ENCODE data around the gene ELFN1.

Gene ELFN1

DNA sequence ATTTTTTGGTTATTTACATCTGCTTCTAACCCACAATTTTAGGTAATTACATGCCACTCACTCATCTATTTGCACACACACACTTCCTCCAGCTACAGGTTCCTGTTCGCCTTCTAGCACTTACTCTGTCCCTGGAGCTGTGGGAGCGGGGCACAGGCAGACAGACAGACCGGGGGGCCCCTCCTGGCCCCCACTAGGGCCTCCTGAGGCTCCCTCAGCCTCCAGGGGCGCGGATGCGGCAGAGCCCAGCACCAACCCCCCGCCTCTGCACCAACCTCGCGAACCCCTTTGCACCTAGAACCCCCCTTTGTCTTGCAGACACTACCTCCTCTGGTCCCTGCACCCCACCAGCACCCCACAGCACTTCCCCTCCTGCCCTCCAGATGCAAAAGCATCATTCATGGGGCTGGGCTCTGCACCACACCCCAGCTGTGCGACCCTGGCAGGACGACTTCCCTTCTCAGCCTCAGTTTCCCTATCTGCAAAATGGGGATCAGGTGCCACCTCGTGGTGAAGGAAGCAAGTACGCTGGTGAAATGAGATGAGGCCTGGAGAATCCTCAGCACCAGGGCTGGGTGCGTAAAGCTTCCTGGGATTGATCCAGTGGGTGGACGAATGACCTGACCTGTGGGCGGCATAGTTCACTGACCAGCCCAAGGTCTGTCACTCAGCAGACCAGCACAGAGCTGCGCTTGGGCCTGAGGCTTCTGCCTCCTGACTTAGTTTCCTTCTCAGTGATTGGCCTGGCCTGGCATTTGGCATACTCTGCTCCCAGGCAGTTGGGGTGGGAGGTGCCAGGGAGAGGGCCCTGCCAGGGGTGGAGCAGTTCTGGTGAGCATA is 37.9 kb downstream of the ELFN1 start:
- peaks cover 11% of the 10 kb centered on the region; the same call in 1 of the 2 replicates for H3K9me3 ChIP-seq (ENCODE audit: insufficient read depth, low read length)
- H3K4me2 ChIP-seq (ENCODE audit: low read depth, low read length, poor library complexity, severe bottlenecking), result no peak overlapping the region
- H3K27ac ChIP-seq (ENCODE audit: low read depth, low read length), result no peak overlapping the region
- no peaks in the 10 kb centered on the region for H3K79me2 ChIP-seq (ENCODE audit: insufficient read depth, low read length)
- TF ChIP-seq EZH2phosphoT487 (conservative IDR thresholded peaks at IDR 0.05; ENCODE audit: low read length), result no peak
- TF ChIP-seq, protein P1, sequence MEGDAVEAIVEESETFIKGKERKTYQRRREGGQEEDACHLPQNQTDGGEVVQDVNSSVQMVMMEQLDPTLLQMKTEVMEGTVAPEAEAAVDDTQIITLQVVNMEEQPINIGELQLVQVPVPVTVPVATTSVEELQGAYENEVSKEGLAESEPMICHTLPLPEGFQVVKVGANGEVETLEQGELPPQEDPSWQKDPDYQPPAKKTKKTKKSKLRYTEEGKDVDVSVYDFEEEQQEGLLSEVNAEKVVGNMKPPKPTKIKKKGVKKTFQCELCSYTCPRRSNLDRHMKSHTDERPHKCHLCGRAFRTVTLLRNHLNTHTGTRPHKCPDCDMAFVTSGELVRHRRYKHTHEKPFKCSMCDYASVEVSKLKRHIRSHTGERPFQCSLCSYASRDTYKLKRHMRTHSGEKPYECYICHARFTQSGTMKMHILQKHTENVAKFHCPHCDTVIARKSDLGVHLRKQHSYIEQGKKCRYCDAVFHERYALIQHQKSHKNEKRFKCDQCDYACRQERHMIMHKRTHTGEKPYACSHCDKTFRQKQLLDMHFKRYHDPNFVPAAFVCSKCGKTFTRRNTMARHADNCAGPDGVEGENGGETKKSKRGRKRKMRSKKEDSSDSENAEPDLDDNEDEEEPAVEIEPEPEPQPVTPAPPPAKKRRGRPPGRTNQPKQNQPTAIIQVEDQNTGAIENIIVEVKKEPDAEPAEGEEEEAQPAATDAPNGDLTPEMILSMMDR (IDR thresholded peaks at IDR 0.05; ENCODE audit: insufficient read depth, low read length, poor library complexity, severe bottlenecking), result peak; percentile 40
- no peaks in the 10 kb centered on the region for H3K9me2 ChIP-seq (replicated peaks; ENCODE audit: insufficient read depth, low read length)
- no peak overlapping the region for H2AFZ ChIP-seq (ENCODE audit: low read depth, low read length, severe bottlenecking)
- no peaks in the 10 kb centered on the region for H3K36me3 ChIP-seq (ENCODE audit: low read length)
- no peaks in the 10 kb centered on the region for H3F3A ChIP-seq (ENCODE audit: insufficient read depth)
- no peaks in the 10 kb centered on the region for H4K20me1 ChIP-seq (ENCODE audit: low read depth, low read length)
- H3K9ac ChIP-seq (ENCODE audit: low read length), result no peak overlapping the region
- no peaks in the 10 kb centered on the region; the same call in 1 of the 2 replicates for H3K27me3 ChIP-seq (ENCODE audit: low read length)
- no peak overlapping the region for H3K4me3 ChIP-seq (ENCODE audit: insufficient read depth, low read length, poor library complexity, severe bottlenecking)

- no peaks in the 10 kb centered on the region for H3K36me3 ChIP-seq (ENCODE audit: low read length)
- no peaks in the 10 kb centered on the region for H4K20me1 ChIP-seq (ENCODE audit: low read depth, low read length)
- no peaks in the 10 kb centered on the region for H3K79me2 ChIP-seq (ENCODE audit: insufficient read depth, low read length)
- no peak overlapping the region for H3K9ac ChIP-seq (ENCODE audit: low read length)
- no peak overlapping the region for H3K4me2 ChIP-seq (ENCODE audit: low read depth, low read length, poor library complexity, severe bottlenecking)
- no peaks in the 10 kb centered on the region for H3K27me3 ChIP-seq (ENCODE audit: low read length)
- H2AFZ ChIP-seq (ENCODE audit: low read depth, low read length, severe bottlenecking), result no peak overlapping the region
- no peak overlapping the region for H3K27ac ChIP-seq (ENCODE audit: low read depth, low read length)
- H3K9me2 ChIP-seq (replicated peaks; ENCODE audit: insufficient read depth, low read length), result no peaks in the 10 kb centered on the region
- peaks cover 11% of the 10 kb centered on the region; the same call in 1 of the 2 replicates for H3K9me3 ChIP-seq (ENCODE audit: insufficient read depth, low read length)
- H3F3A ChIP-seq (ENCODE audit: insufficient read depth), result no peaks in the 10 kb centered on the region
- H3K4me3 ChIP-seq (ENCODE audit: insufficient read depth, low read length, poor library complexity, severe bottlenecking), result no peak overlapping the region
- TF ChIP-seq, protein P1 (IDR thresholded peaks at IDR 0.05; ENCODE audit: insufficient read depth, low read length, poor library complexity, severe bottlenecking), result no peak
- no peak for TF ChIP-seq EZH2phosphoT487 (conservative IDR thresholded peaks at IDR 0.05; ENCODE audit: low read length)
Measured at GRCh38 chr7:1708596-1709251, 38.6 kb downstream of the ELFN1 start.

DNA sequence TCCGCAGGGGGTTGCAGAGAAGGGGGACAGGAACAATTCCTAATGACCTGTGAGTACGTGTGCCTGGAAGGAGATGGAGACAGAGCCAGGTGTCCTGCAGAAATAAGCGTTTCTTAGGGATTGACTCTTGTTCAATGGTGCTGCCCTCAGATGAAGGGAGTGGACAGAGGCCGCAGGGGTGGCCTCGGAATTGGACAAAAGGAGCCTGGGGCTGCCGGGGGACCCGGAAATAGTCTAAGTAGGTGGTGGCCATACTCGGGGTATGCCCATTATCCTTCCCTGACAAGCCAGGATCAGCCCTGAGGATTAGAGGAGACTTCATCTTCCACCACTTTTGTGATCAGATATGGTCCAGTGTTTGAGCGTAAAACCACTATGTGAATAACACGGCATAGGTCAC is 39.2 kb downstream of the ELFN1 start:
- Histone ChIP-seq H3K4me3 (ENCODE audit: insufficient read depth, low read length, poor library complexity, severe bottlenecking) (no peak overlapping the region), H3K79me2 (ENCODE audit: insufficient read depth, low read length) (no peaks in the 10 kb centered on the region), H3K9ac (ENCODE audit: low read length) (no peak overlapping the region), H2AFZ (ENCODE audit: low read depth, low read length, severe bottlenecking) (no peak overlapping the region), H3K36me3 (ENCODE audit: low read length) (no peaks in the 10 kb centered on the region), H3K9me3 (ENCODE audit: insufficient read depth, low read length) (peaks cover 11% of the 10 kb centered on the region; the same call in 1 of the 2 replicates), H4K20me1 (ENCODE audit: low read depth, low read length) (no peaks in the 10 kb centered on the region), H3K27me3 (ENCODE audit: low read length) (no peaks in the 10 kb centered on the region), H3F3A (ENCODE audit: insufficient read depth) (no peaks in the 10 kb centered on the region), H3K9me2 (replicated peaks; ENCODE audit: insufficient read depth, low read length) (no peaks in the 10 kb centered on the region), H3K27ac (ENCODE audit: low read depth, low read length) (no peak overlapping the region), H3K4me2 (ENCODE audit: low read depth, low read length, poor library complexity, severe bottlenecking) (no peak overlapping the region)
- no peak for TF ChIP-seq EZH2phosphoT487 (conservative IDR thresholded peaks at IDR 0.05; ENCODE audit: low read length)
- TF ChIP-seq, protein P1 (IDR thresholded peaks at IDR 0.05; ENCODE audit: insufficient read depth, low read length, poor library complexity, severe bottlenecking), result no peak
